ENCODE data around the gene SLC27A1.
"Not testable (repeated sequence)": the region's sequence is repeated elsewhere in the genome, so short reads cannot be mapped to it uniquely, and the experiment has no call there.

The SLC27A1 gene

GRCh38 chr19:17497149-17497798 lies 26.9 kb downstream of the SLC27A1 start:
- no peak for DNase-seq (ENCODE audit: low read depth)
- no peak overlapping the region for H3K4me3 ChIP-seq (ENCODE audit: low read depth, low read length)

DNA sequence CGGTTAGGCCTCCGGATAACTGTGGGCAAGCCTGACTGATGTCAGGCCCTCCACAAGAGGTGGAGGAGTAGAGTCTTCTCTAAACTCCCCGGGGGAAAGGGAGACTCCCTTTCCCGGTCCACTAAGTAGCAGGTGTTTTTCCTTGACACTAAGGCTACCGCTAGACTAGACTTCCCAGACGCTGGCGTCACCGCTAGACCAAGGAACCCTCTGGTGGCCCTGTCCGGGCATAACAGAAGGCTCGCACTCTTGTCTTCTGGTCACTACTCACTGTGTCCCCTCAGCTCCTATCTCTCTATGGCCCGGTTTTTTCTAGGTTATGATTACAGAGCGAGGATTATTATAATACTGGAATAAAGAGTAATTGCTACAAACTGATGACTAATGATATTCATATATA lies 28.7 kb downstream of the SLC27A1 start:
- not testable (repeated sequence) for H3K4me3 ChIP-seq (ENCODE audit: low read depth, low read length); DNase-seq (ENCODE audit: low read depth)

More at GRCh38 chr19:17497149-17497798, 26.9 kb downstream of the SLC27A1 start:
- no peak for TF ChIP-seq CTCF (IDR thresholded peaks at IDR 0.05; ENCODE audit: control insufficient read depth, extremely low read depth, insufficient read depth)

DNA sequence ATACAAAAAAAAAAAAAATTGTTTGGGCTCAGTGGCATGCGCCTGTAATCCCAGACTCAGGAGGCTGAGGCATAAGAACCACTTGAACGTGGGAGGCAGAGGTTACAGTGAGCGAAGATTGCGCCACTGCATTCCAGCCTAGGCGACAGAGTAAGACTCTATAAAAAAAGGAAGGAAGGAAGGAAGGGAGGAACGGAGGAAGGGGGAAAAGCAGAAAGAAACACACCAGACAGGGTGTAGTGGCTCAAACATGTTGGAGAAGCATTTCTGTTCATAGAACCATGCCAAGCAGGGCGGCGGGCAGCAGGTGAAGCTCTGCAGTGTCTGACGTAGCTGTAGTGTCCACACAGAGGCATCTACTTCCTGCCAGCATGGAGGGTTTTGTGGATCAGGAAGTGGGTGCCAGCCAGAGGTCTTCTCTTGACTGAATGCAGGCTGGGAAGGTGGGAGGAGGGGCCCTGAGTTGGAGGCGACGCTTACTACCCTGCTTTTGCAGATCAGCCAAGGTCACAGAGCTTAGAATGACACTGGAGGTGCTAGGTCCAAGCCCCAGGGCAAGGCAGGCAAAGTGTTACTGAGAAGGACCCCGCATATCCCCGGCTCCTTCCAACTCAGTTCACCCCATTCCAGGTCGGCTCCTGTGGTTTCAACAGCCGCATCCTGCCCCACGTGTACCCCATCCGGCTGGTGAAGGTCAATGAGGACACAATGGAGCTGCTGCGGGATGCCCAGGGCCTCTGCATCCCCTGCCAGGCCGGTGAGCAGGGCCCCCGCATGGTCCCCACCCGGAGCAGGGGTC lies 29.5 kb downstream of the SLC27A1 start:
- DNase-seq (ENCODE audit: low read depth): no peak
- H3K4me3 ChIP-seq (ENCODE audit: low read depth, low read length): no peak overlapping the region
- no peak for TF ChIP-seq CTCF (IDR thresholded peaks at IDR 0.05; ENCODE audit: control insufficient read depth, extremely low read depth, insufficient read depth)

- H3K4me3 ChIP-seq (ENCODE audit: low read depth, low read length): no peak overlapping the region
- no peak for DNase-seq (ENCODE audit: low read depth)
- TF ChIP-seq CTCF (IDR thresholded peaks at IDR 0.05; ENCODE audit: control insufficient read depth, extremely low read depth, insufficient read depth): no peak
These were observed 30.3 kb downstream of the SLC27A1 start for GRCh38 chr19:17500447-17501198.

DNA sequence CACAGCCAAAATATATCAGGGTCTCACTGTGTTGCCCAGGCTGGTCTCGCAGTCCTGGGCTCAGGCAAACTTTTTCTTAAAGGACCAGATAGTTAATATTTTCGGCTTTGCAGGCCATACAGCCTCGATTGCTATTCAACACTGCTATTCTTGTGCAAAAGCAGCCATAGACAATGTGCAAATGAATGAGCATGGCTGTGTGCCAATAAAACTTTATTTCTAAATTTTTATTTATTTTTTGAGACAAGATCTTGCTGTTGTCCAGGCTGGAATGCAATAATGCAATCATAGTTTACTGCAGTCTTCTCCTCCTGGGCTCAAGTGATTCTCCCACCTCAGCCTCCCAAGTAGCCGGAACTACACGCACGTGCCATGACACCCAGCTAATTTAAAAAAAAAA lies 32.9 kb downstream of the SLC27A1 start:
- no peak for DNase-seq (ENCODE audit: low read depth)
- TF ChIP-seq CTCF (IDR thresholded peaks at IDR 0.05; ENCODE audit: control insufficient read depth, extremely low read depth, insufficient read depth): no peak
- H3K4me3 ChIP-seq (ENCODE audit: low read depth, low read length): no peak overlapping the region

- TF ChIP-seq CTCF (IDR thresholded peaks at IDR 0.05; ENCODE audit: control insufficient read depth, extremely low read depth, insufficient read depth): no peak
- H3K4me3 ChIP-seq (ENCODE audit: low read depth, low read length): no peak overlapping the region
- no peak for DNase-seq (ENCODE audit: low read depth)
These were observed 33.7 kb downstream of the SLC27A1 start for GRCh38 chr19:17504030-17504429.

DNA sequence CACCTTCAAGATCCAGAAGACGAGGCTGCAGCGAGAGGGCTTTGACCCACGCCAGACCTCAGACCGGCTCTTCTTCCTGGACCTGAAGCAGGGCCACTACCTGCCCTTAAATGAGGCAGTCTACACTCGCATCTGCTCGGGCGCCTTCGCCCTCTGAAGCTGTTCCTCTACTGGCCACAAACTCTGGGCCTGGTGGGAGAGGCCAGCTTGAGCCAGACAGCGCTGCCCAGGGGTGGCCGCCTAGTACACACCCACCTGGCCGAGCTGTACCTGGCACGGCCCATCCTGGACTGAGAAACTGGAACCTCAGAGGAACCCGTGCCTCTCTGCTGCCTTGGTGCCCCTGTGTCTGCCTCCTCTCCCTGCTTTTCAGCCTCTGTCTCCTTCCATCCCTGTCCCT lies 34.1 kb downstream of the SLC27A1 start:
- H3K4me3 ChIP-seq (ENCODE audit: low read depth, low read length): no peak overlapping the region
- no peak for DNase-seq (ENCODE audit: low read depth)
- TF ChIP-seq CTCF (IDR thresholded peaks at IDR 0.05; ENCODE audit: control insufficient read depth, extremely low read depth, insufficient read depth): no peak

Data from LNCaP clone FGC (cell line).